ENCODE data around the gene PKMYT1.

The PKMYT1 gene

DNA sequence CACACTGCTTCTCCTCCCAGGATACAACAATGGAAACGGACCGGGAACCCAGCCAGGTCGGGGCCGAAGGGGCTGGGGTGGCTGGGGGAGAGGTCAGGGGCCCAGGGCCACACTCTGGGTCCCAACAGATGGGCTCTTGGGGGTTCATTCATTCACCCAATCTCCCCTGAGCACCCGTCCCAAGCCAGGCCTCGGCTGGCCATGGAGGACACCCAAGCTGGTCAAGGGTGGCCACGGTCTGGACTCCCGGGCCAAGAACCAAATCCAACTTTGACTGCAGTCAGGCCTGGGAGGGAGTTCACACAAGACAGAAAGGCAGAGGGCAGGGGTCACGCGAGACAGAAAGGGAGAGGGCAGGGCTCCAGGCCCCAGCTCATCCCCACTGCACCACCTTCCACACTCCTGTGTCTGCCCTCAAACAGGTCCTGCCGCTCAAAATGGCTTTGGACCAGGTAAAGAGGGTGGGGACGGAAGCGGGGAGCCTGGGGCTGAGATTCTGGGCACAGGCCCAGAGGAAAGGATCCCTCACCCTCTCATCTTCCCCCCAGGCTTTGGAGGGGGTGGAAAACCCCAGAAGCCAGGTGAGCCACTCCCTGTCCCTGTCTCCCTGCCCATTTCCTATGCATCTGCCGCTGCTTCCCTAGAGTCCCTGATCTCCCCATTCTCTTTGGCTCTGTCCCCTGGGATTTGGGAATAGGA lies 12.3 kb upstream of the PKMYT1 start:
- DNase-seq, result no peak

GRCh38 chr16:2991566-2992261 lies 11.5 kb upstream of the PKMYT1 start:
- no peak for DNase-seq

DNA sequence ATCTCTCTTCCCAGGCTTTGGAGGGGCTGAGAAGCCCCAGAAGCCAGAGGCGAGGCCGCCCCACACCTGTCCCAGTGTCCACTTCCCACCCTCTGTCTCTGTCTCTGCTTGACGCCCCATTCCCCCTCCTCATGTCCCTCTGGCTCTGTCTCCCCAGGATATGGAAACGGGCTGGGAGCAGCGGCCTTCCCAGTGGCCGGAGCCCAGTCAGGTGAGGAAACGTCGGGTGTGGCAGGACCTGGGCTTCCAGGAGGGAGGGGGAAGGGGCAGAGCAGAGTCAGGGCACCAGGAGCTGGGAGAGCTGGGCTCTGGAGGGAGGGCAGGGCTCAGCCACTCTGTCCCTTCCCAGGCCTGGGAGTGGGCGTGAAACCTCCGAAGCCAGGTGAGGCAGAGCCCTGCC lies 10.6 kb upstream of the PKMYT1 start:
- peak; percentile 15 for DNase-seq

DNA sequence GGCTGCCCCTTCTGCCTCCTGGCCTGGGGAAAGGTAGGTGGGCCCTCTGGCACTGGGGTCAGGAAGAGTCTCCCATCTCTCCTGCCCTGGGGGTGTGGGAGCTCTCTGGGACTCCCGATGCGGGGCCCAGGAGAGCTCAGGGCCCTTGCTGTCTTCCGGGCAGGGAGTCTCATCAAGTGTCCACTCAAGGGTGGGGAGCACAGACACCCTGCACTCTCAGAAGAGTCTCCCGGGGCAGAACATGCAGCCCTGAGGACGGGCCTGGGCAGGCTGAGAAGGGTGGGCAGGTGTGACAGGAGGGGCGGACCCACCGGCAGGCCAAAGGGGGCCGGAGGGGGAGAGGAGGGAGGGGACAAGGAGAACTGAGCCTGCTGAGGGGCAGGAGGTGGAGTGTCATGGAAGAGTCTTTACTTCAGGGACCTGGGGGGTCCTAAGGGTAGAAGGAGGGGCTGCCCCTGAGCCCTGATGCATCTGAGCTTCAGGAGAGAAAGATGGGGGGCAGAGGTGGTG lies 8.4 kb upstream of the PKMYT1 start:
- DNase-seq, result no peak

GRCh38 chr16:2987833-2988232 lies 7.6 kb upstream of the PKMYT1 start:
- DNase-seq, result no peak

GRCh38 chr16:2987286-2987685 lies 7.0 kb upstream of the PKMYT1 start:
- DNase-seq, result no peak

DNA sequence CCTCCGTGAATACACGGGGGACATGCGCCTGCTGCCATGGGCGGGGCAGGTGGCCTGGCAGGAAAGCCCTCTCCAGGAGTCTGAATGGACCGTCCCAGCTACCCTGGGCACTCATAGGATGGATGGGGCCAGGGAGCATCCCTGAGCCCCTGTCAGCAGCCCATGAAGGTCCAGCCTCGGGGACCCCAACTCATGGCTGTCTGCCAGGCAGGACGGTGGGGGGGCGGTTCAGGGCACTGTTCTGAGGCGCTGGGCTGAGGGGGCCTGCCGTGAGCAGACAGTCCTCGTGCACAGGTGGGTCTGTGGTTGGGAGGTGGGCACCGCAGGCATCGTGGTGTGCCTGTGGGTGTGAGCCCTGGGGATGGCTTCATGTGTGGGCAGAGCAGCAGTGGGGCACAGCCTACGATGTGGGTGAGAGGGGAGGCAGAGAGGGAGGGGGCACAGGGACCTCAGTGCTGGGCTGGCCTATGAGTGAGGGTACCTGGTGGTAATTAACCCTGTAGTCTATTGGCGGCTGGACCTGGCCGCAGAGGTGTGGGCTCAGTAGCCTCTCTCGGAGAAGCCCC lies 6.5 kb upstream of the PKMYT1 start:
- no peak for DNase-seq

DNA sequence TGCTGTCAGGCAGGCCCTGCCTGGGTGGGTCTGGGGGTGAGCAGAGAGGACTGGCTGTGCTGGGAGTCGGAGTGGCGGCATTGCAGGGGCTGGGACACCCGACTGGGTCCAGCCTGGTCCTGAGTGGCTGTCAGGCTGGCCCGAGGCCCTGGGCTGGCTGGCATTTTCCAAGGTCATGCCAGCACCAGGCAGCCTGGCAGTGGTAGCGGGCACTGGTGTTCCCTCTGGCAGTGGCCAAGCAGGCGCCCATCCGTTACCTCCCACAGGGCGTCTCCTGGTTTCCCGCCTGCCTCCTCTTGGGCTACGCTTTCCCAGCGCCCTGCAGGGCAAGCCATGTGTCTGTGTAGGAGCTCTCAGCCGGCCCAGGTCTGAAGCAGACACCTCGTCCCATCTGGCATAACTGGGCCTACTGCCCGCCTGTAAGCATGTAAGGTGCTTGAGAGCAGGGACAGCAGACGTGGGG lies 5.7 kb upstream of the PKMYT1 start:
- peak; percentile 20 for DNase-seq

DNA sequence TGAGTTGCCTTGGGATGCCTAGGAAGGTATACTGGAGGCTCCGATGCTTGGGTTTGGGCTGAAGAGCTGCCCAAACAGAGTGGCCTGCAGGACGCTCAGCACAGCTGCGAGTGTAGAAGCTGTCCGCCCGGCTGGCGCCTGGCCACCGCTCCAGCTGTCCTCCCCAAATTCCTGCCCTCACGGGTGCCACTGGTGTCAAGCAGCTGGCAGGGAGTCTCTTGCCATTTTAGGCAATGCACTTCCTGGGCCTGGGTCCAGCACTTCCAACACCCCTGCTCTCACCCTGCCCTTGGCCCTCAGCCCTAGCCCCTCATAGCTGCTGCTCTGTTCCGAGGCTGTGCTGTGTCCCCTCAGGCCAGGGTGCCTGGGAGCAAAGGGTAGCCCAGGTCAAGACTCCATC lies 5.2 kb upstream of the PKMYT1 start:
- no peak for DNase-seq

DNA sequence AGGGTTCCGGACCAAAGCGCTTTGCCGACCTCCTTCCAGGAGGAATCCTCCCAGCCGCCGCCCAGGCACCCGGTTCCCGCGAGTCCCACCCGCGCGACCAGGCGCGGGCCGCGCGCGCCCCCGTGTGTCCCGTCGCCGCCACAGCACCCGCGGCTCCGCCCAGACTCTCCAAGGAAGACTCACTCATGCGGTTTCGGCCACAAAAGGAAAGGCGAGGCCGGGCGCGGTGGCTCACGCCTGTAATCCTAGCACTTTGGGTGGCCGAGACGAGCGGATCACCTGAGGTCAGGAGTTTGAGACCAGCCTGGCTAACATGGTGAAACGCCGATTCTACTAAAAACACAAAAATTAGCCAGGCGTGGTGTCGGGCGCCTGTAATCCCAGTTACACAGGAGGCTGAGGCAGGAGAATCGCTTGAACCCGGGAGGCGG lies 3.5 kb upstream of the PKMYT1 start:
- DNase-seq, result peak; percentile 84

GRCh38 chr16:2982402-2982801 lies 2.2 kb upstream of the PKMYT1 start:
- no peak for DNase-seq

DNA sequence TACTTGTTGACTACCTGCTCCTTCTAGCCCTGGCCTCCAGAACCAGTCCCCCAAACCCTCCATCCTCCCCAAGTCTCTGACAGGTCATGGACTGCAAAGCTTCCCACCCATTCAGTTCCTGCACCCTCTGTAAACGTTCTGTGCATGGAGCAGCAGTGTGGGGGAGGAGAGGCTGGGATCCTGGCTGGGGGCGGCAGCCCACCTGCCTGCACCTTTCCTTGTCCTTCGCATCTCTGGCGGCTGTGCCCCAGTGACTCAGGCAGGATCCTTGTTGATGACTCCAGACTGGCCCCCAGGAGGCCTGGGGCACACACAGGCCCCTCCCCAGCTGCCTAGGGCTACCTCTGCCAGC lies 1.6 kb upstream of the PKMYT1 start:
- DNase-seq, result no peak

- no peak for DNase-seq
Measured at GRCh38 chr16:2981177-2981898, 1.1 kb upstream of the PKMYT1 start.

- DNase-seq, result peak; percentile 45
Measured at GRCh38 chr16:2979669-2980226, 498 bp downstream of the PKMYT1 start.

GRCh38 chr16:2977440-2977839 lies 2.8 kb downstream of the PKMYT1 start:
- peak; percentile 17 for DNase-seq

DNA sequence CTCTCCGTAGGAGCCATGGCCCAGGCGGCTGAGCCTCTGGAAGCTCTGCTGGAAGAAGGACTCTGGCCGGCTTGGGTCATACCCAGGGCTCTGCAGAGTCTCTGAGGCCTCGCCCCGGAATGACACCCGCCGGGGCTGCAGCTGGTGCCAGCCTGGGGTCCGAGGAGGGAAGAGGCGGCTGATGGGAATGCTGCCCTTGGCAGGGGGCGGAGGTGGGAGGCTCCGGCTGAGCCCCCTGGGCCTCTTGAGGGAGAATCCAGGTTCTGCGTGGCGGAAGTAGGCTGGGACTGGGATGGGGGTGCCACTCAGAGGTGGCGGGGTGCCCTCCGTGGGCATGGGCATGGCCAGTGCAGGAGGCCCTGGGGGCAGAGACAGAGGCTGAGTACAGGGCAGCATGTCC lies 3.6 kb downstream of the PKMYT1 start:
- DNase-seq, result no peak

GRCh38 chr16:2976201-2976600 lies 4.0 kb downstream of the PKMYT1 start:
- DNase-seq, result no peak

- no peak for DNase-seq
Measured at GRCh38 chr16:2975161-2975795, 5.0 kb downstream of the PKMYT1 start.

GRCh38 chr16:2974319-2975056 lies 5.8 kb downstream of the PKMYT1 start:
- no peak for DNase-seq

DNA sequence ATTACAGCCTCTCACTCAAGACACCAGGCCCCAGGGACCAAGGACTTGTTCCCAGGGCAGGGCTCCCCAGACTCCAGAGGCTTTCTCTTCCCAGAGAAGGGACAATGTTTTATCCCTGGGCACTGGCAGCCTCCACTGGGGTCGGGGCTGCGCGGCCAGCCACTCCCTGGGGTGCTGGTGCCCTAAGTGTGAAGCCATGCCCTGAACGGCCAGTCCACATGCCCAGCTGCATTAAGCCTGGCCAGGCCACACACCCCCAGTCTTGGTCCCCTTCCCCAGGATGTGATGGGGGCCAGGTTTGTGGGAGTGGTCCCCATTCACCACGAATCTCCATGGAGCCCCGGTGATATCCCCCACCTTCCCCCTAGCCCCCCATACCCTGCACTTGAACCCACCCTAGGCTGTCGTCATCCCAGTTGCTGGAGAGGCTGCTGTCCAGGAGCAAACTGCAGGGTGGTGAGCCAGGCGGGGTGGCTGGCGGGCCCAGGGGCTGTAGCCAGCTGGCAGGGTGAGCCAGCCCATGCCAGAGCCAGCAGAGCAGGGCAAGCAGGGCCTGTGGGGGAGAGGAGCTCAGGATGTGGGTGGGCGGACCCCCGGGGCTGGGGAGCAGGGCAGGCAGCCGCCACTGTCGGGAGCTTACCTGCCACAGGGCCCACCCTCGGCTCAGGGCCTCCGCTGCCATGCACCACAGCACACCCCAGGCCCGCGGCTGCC lies 6.5 kb downstream of the PKMYT1 start:
- DNase-seq, result no peak

DNA sequence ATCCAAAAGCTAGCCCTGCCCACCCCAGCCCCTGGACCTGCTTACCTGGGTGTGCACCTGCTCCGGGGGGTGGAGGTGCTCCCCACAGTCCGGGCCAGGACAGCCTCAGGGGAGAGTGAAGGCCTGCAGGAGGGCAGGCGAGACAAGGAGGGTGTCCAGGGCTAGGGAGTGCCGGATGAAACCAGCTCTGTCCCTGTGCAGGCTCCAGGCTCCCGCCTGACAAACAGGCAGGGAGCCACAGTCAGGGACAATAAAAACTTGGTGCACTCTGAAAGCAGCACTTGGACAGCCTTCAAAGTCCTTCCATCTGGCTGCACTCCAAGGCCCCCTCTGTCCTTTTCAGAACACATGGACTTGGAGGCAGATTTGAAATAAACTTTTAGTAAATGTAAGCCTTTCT lies 7.2 kb downstream of the PKMYT1 start:
- DNase-seq, result no peak
